GM19455 (cell line): ENCODE measurements around the gene PLB1.

Source experiments
- ATAC-seq: cut with Tn5 transposase; IDR thresholded peaks from one replicate; pipeline ENCODE4 v1.9.1; 2021; ENCODE audit not compliant: unreplicated experiment

PLB1 gene

DNA sequence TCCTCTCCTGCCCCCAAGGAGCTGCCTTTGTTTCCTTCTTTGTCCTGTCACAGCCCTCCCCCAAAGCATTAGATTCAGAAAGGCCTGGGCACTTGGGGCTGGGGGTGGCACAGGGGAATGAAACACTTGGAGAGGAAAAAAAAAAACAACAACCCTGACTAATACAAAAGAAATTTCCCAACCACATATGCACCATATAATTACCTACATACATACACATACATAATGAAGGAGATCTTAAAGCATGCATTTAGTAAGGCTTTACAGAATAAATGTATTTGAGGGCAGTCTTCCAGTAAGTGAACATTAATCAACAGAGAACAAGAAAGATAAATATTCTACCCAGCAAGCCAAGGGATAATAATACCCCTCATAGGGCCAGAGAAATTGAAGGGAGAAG lies 185.7 kb downstream of the PLB1 start:
- peak; percentile 23 for ATAC-seq

- no peak for ATAC-seq
Measured at GRCh38 chr2:28683100-28683706, 187.3 kb downstream of the PLB1 start.

GRCh38 chr2:28684142-28684858 lies 188.4 kb downstream of the PLB1 start:
- no peak for ATAC-seq

GRCh38 chr2:28687171-28687570 lies 191.3 kb downstream of the PLB1 start:
- no peak for ATAC-seq

GRCh38 chr2:28687640-28688385 lies 192.0 kb downstream of the PLB1 start:
- ATAC-seq: no peak

- ATAC-seq: no peak
Measured at GRCh38 chr2:28688818-28689217, 193.0 kb downstream of the PLB1 start.

GRCh38 chr2:28689771-28690170 lies 193.9 kb downstream of the PLB1 start:
- no peak for ATAC-seq

DNA sequence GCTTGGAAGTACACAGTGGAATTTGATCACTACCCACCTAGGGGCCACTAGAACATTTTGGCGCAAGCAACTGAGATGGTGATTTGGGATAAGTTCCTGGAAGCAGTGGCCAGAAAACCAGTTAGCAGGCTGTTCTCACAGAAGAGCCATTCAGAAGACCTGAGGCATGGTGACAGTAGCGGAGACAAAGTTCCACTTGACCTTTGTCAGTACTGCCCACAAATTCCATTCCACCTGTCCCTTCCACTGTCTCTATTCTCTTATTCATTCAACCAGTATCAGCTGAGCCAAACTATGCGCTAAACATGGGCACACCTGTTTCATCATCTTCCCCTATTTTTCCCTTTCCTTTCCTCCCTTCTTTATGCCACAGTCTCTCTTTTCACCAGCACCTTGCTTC lies 196.6 kb downstream of the PLB1 start:
- ATAC-seq: no peak

DNA sequence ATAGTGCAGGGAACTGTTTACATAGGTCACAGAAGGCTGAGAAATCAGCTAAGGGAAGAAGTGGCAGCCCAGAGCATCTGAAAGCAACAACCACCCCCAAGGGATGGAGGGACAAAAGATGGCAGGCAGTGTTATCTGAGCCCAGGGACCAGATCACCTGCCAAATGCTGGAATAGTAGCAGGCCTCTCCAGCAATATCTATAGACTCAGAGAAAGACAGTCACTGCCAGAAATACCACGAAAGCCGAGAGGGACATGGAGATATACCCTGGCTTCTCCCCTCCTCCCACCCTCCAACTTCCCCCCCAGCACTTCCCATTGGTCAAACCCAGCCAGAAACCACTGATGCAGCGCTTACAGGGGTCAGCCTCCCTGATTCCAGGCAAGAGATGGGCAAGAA lies 197.4 kb downstream of the PLB1 start:
- no peak for ATAC-seq
